Lung (tissue), 12 donors: ENCODE measurements around the gene TPBG. TPM values are rescaled to one million over a fixed set of nuclear protein-coding genes. Genes with fewer than 3 reads are reported as not detected.

Source experiments
- ATAC-seq: fragments of 200-7000 bp; cut with Tn5 transposase; one replicate; pipeline ENCODE4 v1.9.1; 2020; ENCODE audit warnings: moderate number of reproducible peaks; ENCODE audit not compliant: insufficient read depth, low FRiP score
- DNase-seq, 3 donors: peaks; one replicate each; pipeline ENCODE4 v3.0.0-alpha.2; 2013 to 2017
- H3K27ac ChIP-seq, 2 donors: one replicate each; pipeline ENCODE4 v1.5.1; 2013; ENCODE audit warnings: mild to moderate bottlenecking in 2 of 2, moderate library complexity in 2 of 2, control low read depth in 1 of 2, inconsistent platforms in 1 of 2, low read depth in 1 of 2, low read length in 1 of 2
- H3K27me3 ChIP-seq, 3 donors: one replicate each; pipeline ENCODE4 v1.5.1; 2013; ENCODE audit warnings: low read length in 2 of 3; ENCODE audit not compliant: control insufficient read depth in 3 of 3, insufficient read depth in 3 of 3
- H3K36me3 ChIP-seq, 4 donors: one replicate each; pipeline ENCODE4 v1.5.1; 2013; ENCODE audit warnings: low read length in 4 of 4, mild to moderate bottlenecking in 1 of 4, moderate library complexity in 1 of 4; ENCODE audit not compliant: control insufficient read depth in 4 of 4, insufficient read depth in 4 of 4
- H3K4me1 ChIP-seq, 5 donors: one replicate each; pipeline ENCODE4 v1.5.1; 2013; ENCODE audit warnings: low read length in 5 of 5, mild to moderate bottlenecking in 2 of 5, moderate library complexity in 1 of 5; ENCODE audit not compliant: control insufficient read depth in 5 of 5, insufficient read depth in 5 of 5
- H3K4me3 ChIP-seq: one replicate; pipeline ENCODE4 v1.5.1; 2013; ENCODE audit warnings: mild to moderate bottlenecking, control low read depth, moderate library complexity
- H3K9ac ChIP-seq, 2 donors: one replicate each; pipeline ENCODE4 v1.5.1; 2013; ENCODE audit warnings: low read length in 2 of 2, control low read depth in 1 of 2; ENCODE audit not compliant: insufficient read depth in 1 of 2
- H3K9me3 ChIP-seq, 4 donors: one replicate each; pipeline ENCODE4 v1.5.1; 2013; ENCODE audit warnings: low read length in 3 of 4, mild to moderate bottlenecking in 1 of 4, moderate library complexity in 1 of 4; ENCODE audit not compliant: control insufficient read depth in 4 of 4, insufficient read depth in 3 of 4
- CTCF ChIP-seq: IDR thresholded peaks from 2 replicates; pipeline ENCODE4 v1.5.1; 2012; ENCODE audit warnings: mild to moderate bottlenecking; ENCODE audit errors: control extremely low read depth, extremely low read depth
- WGBS, 2 donors: extraction: QIAGEN DNeasy Blood & Tissue Kit; methylation state at CpG; one replicate each; pipeline ENCODE4 v1.1.7; 2013; 5-methylcytosine and 5-hydroxymethylcytosine counted together
- polyA plus RNA-seq, 2 donors: library from polyadenylated mRNA; stranded (reverse); fragments of 200-250 nt; gene quantifications; one replicate each; pipeline ENCODE4 v1.2.1, GENCODE V29; 2013
- total RNA-seq, 2 donors: library from RNA; depleted of rRNA in 1 of 2; stranded (reverse); fragments of >200 nt in 1 of 2; gene quantifications; one replicate each; pipeline ENCODE4 v1.2.1, GENCODE V29; 2014 to 2021
- donor health status: control.
- donor health status: control.
- donor health status: Bipolar disorder and iron deficiency.
- donor health status: healthy.
- donor health status: DM: yes; HTN: yes; CAD: no.

Gene TPBG
- total and polyA plus RNA-seq, 4 donors, result 6.1 to 14.4 (median 9.1) TPM

GRCh38 chr6:82370788-82371187, 7.2 kb downstream of the TPBG start:
- no peak overlapping the region for H3K9ac ChIP-seq
- H3K9me3 ChIP-seq, result no peaks in the 10 kb centered on the region
- ATAC-seq (no peak), DNase-seq (no peak)
- H3K27me3 ChIP-seq, result peaks cover 0 to 7% (median 0%) of the 10 kb centered on the region in 3 donors
- no peaks in the 10 kb centered on the region for H3K4me1 ChIP-seq
- H3K27ac ChIP-seq, result no peak overlapping the region
- WGBS, 2 donors, result 78 to 90% methylated on average over 3 of the region's 3 CpGs
- H3K4me3 ChIP-seq, result no peak overlapping the region
- no peak for TF ChIP-seq CTCF
- no peaks in the 10 kb centered on the region for H3K36me3 ChIP-seq

GRCh38 chr6:82371799-82372546, 8.4 kb downstream of the TPBG start:
- Histone ChIP-seq H3K4me3 (no peak overlapping the region), H3K9me3 (no peaks in the 10 kb centered on the region), H3K27ac (no peak overlapping the region), H3K27me3 (no peaks in the 10 kb centered on the region), H3K4me1 (no peaks in the 10 kb centered on the region), H3K9ac (no peak overlapping the region), H3K36me3 (no peaks in the 10 kb centered on the region)
- ATAC-seq (no peak), DNase-seq (no peak)
- 64 to 98% methylated on average over 2 of the region's 2 CpGs for WGBS, 2 donors
- TF ChIP-seq CTCF, result no peak

- 85 to 92% methylated on average over 3 of the region's 3 CpGs for WGBS, 2 donors
Observed at GRCh38 chr6:82372656-82373055, 9.0 kb downstream of the TPBG start.

More at GRCh38 chr6:82372656-82373055, 9.0 kb downstream of the TPBG start:
- Histone ChIP-seq H3K4me3 (no peak overlapping the region), H3K9me3 (no peaks in the 10 kb centered on the region), H3K9ac (no peak overlapping the region), H3K27ac (no peak overlapping the region), H3K27me3 (no peaks in the 10 kb centered on the region), H3K36me3 (no peaks in the 10 kb centered on the region), H3K4me1 (no peaks in the 10 kb centered on the region)
- TF ChIP-seq CTCF, result no peak
- DNase-seq (no peak), ATAC-seq (no peak)
